H54 (cell line): ENCODE data around the gene NT5M.
"Not testable (repeated sequence)": the region's sequence is repeated elsewhere in the genome, so short reads cannot be mapped to it uniquely, and the experiment has no call there.

Source experiments
- DNase-seq: peaks from one replicate; pipeline ENCODE4 v3.0.0; 2011; ENCODE audit warnings: low spot score, mixed read lengths; ENCODE audit not compliant: insufficient read length
- FAIRE-seq: peaks from 3 replicates; lab custom pipeline; 2011; peaks lifted over from hg19 to GRCh38; lab: Jason Lieb, UNC
- POLR2A ChIP-seq: IDR thresholded peaks from 2 replicates; pipeline ENCODE4 v1.6.1; 2011; ENCODE audit warnings: low read depth, mild to moderate bottlenecking, low read length

NT5M gene

DNA sequence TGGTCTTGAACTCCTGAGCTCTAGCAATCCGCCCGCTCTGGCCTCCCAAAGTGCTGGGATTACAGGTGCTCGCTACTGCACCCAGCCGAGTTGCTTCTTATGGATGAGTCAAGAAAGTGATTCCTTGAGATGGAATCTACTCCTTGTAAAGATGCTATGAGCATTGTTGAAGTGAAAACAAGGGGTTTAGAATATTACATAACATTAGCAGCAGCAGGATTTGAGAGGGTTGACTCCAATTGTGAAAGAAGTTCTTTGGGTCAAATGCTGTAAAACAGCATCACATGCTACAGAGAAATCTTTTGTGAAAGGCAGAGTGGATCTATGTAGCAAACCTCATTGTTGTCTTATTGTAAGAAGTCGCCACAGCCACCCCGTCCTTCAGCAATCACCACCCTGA lies 72.7 kb downstream of the NT5M start:
- FAIRE-seq (no peak), DNase-seq (no peak)
- no peak for TF ChIP-seq POLR2A

DNA sequence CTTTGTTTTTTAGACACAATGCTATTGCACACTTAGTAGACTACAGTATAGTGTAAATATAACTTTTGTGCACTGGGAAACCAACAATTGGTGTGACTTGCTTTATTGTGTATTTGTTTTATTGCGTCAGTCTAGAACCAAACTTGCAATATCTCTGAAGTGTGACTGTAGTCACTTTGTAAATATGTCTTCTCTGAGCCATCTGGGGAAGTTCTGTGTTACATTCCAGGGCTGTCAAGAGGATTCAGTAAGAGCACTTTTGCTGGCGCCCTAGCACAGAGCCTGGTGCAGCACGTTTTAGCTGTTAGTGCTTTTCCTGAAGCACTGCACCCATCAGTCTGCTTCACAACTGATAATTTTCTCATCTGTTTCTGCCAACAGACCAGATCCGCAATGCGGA lies 73.2 kb downstream of the NT5M start:
- no peak for DNase-seq
- no peak for FAIRE-seq
- no peak for TF ChIP-seq POLR2A

DNA sequence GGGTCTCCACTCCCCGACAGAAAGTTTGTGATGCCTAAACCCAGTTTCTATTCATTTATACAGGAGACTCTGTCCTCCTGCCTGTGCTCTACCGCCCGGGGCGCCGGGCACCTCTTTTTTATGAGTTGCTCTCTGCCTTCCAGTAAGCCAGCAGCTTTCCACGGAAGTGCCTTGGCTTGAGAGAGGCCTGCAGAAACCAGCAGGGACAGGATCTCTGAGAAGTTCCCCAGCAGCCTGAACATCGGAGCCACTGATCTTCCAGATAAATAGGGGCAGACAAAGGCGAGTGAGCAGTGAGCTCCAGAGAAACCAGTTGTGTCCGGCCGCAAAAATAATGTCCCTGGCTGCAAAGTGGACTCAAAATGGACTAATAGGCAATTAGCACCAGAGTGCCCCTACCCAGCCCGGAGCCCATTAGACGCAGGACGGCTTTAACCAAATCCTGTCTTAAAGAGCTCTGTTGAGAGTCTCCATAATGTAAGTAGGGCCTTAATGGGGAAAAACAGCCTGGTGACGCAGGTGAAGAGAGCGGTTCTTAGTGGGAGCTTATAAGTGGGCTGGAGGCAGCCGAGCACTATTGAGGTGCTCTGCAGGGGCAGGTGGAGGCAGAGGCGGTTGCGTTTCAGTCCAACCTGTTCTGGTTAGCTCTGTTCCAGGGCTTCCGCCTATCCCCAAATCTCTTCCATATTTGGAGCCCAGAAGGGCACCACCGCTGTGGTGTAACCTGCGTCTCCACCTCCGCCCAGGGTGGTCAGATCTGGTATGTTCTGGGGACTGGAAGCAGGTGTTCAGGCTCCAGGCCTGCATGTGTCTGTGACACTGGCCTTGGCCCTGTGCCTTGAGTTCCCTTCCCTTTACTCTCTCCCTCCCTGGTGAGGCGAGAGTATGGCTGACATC lies 74.1 kb downstream of the NT5M start:
- no peak for TF ChIP-seq POLR2A
- FAIRE-seq: no peak
- no peak for DNase-seq

DNA sequence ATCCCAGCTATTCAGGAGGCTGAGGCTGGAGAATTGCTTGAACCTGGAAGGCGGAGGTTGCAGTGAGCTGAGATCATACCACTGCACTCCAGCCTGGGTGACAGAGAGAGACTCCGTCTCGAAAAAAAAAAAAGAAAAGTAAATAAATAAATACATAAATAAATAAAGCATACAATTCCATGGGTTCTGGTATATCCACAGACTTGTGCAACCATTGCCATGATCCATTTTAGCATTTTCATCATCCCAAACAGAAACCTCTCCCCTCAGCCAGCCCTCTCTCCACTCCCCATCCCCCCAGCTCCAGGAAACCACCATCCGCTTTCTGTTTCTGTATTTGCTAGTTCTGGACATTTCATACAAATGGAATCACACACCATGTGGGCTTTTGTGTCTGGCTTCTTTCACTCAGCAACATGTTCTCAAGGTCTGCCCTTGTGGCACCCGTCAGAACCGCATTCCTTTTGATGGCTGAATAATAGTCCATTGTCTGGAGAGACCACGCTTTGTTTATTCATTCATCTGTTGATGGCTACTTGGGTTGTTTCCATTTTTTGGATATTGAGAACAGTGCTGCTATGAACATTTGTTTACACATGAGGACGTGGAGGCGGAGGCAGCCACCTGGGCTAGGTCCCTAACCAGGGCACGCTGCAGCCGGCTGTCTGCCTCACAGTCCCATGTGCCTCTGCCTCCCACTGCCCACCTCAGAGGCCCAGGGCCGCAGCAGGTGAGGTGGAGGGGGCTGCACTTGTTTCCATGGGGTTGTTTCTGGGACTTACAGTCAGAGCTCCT lies 76.2 kb downstream of the NT5M start:
- FAIRE-seq (no peak), DNase-seq (no peak)
- no peak for TF ChIP-seq POLR2A

DNA sequence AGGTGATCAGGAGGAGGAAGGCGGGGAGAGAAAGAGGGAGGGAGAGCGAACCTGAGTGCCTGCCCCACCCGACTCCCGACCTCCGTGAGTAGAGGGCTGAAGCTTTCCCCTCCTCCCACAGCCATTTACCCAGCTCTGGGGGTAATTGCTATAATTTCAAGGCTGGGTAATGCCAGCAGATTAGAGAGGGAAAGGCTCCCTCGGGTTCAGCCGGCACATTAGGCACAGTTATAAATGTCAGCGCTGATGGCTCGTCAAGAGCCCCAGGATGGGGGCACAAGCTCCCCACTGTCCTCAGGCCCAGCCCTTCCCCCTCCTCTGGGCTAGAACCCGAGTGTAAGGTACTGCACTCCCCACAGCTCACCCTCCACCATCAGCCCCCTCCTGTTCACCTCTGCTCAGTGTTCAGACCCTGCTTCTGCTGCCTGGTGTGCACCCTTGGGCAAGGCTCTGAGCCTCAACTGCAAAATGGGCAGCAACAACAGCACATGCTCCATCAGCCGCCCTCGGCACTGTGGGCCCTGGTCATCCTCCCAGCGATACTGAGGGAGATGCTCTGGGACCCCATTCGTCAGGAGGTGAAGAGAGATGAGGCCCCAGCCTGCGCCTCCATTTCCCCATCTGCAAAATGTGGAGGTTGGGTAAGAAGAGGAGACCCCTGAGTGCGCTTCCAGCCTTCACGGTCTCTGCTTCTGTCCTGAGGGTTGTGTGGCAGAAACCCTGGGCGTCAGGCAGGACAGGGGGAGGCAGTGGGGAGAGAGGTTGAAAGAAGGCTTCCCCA lies 77.2 kb downstream of the NT5M start:
- FAIRE-seq (no peak), DNase-seq (no peak)

DNA sequence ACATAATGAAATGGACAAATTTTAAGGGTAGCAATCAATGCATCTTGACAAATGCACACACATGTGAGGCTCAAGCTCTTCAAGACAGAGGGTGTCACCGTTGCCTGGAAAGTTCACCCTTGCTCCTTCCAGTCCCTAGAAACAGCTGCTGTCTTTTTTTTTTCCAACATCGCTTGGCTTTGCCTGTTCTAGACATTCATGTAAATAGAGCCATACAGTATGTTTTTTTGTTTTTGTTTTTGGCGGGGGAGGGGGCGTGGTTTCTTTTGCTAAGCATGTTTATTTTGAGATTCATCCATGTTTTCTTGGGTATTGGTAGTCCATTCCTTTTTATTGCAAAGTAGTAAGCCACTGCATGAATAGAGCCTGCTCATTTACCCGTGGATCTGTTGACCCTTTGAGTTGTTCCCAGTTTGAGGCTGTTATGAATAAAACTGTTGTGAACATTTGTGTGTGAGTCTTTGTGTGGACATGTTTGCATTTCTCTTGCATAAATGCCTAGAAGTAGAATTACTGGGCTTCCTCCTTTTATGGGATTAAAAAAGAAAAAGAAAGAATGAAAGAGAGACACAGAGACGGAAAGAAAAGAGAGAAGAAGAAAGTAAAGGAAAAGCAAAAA lies 78.4 kb downstream of the NT5M start:
- TF ChIP-seq POLR2A: no peak
- no peak for FAIRE-seq
- DNase-seq: no peak

More for the DNA sequence above, 77.2 kb downstream of the NT5M start:
- no peak for TF ChIP-seq POLR2A

DNA sequence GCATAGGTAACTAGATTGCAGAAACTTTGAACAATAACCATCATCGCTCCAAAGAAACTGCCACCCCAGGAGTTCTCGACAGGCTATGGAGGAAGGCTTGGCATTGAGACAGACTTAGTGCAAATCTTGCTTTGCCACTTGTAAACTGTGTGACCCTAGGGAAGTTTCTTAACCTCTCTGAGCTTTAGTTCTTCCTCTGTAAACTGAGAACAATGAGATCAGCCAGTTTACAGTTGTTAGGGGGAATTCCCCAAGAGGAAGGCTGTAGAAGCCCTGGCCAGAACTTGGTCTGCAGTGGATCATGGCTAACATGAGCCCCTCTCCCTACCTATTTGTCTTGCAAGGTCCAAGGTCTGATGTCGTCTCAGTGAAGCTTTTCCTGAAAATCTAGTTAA lies 78.9 kb downstream of the NT5M start:
- DNase-seq (no peak), FAIRE-seq (no peak)
- TF ChIP-seq POLR2A: no peak

DNA sequence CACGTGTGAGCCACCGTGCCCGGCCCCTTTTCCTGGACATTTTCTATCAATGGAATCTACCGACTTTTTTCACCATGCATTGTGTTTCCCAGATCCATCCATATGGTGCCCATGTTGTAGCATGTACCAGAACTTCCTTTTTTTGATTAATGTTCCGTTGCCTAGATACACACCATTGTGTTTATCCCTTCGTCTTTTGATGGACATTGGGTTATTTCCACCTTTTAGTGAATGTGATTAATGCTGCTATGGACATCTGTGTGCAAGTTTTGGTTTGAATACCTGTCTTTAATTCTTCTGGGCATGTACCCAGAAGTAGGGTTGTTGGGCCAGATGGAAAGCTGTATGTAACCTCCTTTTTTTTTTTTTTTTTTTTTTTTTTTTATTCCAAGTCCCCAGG lies 79.8 kb downstream of the NT5M start:
- no peak for DNase-seq
- no peak for FAIRE-seq
- TF ChIP-seq POLR2A: no peak

DNA sequence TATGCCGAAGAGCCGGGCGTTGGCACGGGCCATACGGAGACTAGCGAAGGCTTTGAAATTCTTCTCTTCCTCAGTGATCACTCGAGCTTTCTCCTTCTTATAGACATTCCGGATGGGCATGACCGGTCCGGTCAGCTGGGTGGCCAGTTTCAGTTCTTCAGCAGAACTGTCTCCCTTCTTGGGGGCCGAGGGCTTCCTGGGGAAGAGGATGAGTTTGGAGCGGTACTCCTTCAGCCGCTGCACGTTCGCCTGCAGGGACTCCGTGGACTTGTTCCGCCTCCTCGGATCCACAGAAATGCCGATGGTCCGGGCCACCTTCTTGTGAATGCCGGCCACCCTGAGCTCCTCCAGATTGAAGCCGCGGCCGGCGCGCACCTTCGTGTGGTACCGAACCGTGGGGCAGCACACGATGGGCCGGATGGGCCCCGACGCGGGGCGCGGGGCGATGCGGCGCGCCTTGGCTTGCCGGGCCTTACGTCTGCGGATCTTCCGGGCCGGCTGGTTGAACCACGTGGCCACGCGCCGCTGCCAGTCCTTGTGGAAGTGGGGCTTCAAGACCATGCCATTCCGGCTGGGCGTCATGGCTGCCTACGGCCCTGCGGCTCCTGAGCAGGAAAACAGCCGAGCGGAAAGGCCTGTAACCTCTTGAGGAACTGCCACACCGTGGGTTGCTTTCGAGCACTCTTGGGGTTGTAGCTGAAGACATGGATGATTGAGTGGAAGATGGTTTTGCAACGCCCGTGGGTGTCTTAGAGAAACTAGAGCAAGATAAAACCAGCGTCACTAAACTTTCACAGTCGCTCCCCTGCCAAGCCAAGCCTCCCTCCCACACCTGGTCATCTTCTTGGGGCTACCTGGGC lies 80.5 kb downstream of the NT5M start:
- FAIRE-seq, DNase-seq: not testable (repeated sequence)

DNA sequence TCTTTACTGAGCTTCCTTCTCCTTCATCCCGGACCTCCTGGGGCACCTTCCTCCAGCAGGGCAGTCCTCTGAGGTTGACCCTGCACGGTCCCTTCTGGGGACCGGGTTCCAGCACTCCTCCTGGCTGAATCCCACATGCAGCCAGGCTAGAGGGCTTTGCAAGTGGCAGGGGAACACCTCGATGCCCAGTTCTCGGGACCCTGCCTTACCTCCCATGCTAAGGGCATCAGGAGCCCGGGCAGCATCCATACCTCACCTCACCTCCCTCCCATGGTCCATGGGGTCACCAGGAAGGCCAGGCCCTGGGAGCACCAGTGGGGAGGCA lies 81.1 kb downstream of the NT5M start:
- no peak for DNase-seq
- FAIRE-seq: no peak
- TF ChIP-seq POLR2A: no peak

DNA sequence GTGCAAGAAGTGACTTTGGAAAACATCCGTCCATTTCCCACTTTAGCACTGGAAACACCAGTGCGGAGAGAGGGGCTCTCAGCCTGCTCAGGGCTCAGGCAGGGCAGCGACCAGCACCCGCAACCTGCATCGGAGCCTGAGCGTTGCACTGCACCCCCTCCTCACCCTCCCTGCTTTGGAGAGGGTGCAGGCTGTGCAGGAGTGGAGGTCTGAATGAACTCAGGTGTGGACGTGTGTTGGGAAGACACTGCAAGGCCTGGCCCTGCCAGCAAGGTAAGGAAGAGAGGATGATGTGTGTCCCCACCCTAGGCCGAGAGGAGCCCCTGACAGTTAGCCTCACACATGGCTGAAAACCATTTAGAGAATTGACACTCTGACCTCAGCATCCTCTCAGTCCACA lies 81.8 kb downstream of the NT5M start:
- no peak for FAIRE-seq
- no peak for DNase-seq
- TF ChIP-seq POLR2A: no peak

DNA sequence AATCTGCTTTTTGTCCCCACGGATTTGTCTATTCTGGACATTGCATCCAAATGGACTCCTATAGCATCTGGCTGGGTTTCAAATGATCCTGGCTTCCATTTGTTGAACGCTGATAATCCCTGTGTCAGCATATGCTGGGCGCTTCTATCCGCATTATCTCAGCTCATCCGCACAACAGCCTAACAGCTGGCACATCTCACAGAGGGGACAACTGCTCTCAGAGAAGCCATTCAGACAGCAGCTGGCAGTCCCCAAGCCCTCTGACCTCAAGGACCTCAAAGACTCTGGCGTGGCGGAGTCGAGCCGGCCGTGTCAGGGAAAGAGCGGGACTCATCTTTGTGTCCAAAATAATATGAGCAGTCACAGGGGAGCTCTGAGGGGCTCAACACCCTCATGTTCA lies 82.3 kb downstream of the NT5M start:
- no peak for FAIRE-seq
- DNase-seq: no peak
- TF ChIP-seq POLR2A: no peak
